ENCODE measurements around the gene CRK. TPM values are rescaled to one million over a fixed set of nuclear protein-coding genes. Genes with fewer than 3 reads are reported as not detected.

Gene CRK
- total RNA-seq, 1 donor: 106 TPM

DNA sequence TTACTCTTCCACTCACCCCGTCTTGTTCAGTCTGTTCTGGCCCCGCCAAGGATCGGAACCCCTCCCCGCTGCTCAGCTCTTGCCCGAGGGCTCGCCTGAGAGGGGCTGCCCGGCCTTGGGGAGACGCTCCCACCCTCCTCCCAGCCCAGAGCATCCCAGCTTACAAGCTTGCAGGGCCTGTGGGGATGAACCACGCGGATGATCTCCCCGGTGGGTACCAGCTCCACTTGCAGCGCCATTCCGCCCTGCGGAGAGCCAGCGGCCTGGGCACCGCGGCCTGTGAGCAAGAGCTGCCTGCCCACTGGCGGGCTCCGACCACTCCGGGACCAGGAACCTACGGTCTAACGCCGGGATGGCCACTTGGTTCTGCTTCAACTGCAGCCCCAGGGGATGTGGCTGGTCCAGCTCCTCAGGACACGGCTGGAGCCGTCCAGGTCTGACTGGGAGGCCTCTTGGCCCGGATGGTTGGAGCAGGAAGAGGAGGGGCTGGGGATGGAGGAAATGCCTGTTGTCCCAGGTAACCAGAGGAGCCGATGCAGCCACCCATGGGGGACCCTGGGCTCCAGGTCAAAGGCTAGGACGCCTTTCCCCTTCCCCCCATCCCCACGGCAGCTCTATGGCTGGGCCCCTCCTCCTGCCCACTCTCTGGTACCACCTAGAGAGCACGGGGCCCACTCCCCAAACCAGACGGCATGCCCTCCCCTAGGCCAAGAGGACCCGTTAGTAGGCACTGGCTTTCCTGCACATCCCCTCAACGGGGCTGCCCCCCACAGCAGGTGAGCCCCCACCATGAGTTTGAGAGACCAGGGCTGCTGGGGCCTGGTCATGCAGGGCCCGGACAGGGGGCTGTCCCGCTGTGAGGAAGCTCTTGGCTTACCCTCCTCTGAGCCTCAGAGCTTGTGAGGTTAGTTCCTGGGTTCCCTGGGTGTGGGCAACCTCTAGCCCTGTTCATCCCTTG is 36.5 kb upstream of the CRK start, which contains the start of gene MYO1C:
Gene MYO1C (minus strand): TSS at position 438 of the 958 bp plus-strand sequence. CDS start 199 bp downstream, at position 239.
- H3K4me3 ChIP-seq (ENCODE audit: low read depth, low read length): peak within 1 kb of the TSS; percentile 63
- no peak for DNase-seq (ENCODE audit: low read depth)
- TF ChIP-seq CTCF (IDR thresholded peaks at IDR 0.05; ENCODE audit: insufficient read depth, low read length): no peak

DNA sequence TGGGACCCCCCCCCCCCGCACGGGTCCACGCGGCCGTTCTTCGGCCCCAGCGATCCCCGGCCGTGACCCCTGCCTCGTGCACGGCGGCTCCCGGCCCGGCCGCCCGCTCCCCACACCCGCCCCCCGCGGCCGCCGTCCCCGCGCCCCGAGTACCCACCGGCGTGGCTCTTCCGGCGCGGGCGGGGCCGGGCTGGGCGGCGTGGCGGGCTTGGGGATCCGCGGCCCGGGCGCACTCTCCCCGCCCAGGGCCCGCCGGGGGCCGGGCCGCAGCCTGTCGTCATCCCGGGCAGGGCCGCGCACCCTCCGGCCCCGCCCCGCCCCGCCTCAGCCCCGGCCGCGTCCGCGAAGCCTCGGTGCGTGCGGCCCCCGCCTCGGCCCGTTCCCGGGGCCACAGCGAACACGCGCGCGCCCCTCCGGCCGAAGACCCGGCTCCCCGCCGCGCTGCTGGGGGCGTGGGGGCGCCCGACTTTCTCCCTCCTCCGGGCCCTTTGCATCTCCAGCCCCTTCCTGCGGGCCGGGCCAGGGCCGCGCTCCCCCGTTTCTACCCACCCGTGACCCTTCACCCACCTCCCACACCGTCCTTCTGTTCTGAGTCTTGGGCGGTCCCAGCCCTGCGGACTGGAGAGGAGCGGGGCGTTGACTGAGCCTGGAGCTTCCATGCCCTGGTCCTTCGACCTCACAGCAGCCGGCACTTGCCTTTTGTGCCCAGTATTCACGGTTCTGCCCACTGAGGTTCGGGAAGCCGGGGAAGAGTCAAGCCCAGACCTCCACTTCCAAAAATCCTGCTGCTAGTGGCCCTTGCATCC is 35.6 kb upstream of the CRK start:
- peak; percentile 32 for DNase-seq (ENCODE audit: low read depth)
- no peak for TF ChIP-seq CTCF (IDR thresholded peaks at IDR 0.05; ENCODE audit: insufficient read depth, low read length)
- peak overlapping the region; percentile 77 for H3K4me3 ChIP-seq (ENCODE audit: low read depth, low read length)

DNA sequence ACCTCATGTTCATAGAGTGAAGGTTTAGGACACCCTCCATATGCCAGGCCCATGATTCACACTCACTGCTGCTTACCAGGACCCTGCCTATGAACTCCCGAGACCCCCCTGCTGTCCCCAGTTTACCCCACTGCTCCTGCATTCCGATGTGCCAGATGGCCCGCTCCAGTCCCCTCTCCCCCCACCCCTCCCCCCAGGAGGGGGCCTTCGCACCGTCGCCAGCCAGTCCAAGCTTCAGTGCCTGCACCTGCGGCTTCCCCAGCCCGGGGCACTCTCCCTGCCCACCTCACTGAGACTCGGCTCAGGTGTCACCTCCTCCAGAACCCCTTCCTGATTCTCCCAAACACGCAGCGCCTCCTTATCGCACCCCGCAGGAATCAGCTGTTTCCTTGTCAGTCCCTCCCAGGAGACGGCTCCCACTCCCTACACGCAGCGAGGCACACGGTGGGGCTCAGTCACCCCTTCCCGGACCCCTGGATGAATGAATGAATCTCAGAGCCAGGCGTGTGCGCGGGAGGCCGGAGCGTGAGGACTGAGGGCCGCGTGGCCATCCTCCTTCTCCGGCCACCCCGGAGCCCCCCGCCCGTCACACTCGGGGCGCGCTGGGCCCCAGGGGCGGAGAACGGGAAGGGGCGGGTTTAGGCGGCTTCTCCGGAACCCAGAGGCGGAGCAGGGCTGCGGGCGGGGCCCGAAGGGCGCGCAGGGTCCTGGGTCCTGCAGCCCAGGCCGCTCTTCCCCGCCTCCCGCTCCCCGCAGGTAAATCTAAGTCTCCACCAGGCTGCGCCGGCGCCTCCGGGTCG is 34.8 kb upstream of the CRK start:
- peak; percentile 26 for DNase-seq (ENCODE audit: low read depth)
- TF ChIP-seq CTCF (IDR thresholded peaks at IDR 0.05; ENCODE audit: insufficient read depth, low read length): no peak
- H3K4me3 ChIP-seq (ENCODE audit: low read depth, low read length): peak overlapping the region; percentile 77

- TF ChIP-seq CTCF (IDR thresholded peaks at IDR 0.05; ENCODE audit: insufficient read depth, low read length): no peak
- H3K4me3 ChIP-seq (ENCODE audit: low read depth, low read length): peak overlapping the region; percentile 65
- DNase-seq (ENCODE audit: low read depth): no peak
These were observed 32.8 kb upstream of the CRK start for GRCh38 chr17:1488826-1489270.

DNA sequence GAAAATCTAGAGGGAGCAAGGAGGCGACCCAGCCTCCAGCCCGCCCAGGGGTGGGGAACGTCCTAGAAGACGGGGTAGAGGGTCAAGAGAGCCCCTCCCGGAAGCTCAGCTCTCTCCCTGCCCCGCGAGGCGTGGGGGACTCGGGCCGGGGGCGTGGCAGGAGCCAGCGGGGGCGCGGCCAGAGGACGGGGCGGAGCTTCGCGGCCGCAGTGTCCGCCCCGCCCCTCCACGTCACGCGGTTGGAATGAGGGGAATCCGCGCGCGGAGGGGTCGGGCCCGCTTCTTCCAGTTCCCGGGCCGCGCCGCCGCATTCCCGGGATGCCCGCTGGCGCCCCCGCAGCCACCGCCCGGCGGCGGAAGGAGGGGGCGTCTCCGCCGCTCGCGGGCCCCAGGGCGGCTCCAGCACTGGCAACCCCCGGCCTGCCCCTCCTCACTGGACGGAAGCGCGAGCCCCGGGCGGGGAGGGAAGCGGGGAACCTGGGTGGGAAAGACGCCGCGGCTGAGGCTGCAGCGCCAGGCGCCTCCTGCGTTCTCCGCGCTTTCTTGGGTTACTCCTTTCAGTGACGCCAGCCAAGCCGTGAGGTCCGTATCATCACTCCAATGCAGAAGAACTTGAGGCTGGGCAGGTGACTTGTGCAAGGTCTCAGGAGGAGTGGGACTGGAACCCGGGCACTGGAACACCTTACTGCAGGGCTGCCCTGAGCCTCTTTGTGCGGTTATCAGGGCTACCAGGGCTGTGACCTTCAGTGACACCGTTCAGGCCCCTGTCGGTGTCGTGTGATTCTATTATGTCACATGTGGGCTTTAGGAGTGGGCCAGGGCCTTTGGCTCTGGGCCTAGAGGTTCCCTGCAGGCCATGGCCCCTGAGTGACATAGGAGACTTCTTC is 32.1 kb upstream of the CRK start:
- peak; percentile 82 for DNase-seq (ENCODE audit: low read depth)
- no peak for TF ChIP-seq CTCF (IDR thresholded peaks at IDR 0.05; ENCODE audit: insufficient read depth, low read length)
- peak overlapping the region; percentile 65 for H3K4me3 ChIP-seq (ENCODE audit: low read depth, low read length)
